ENCODE measurements around the gene FMR1. TPM values are rescaled to one million over a fixed set of nuclear protein-coding genes. Genes with fewer than 3 reads are reported as not detected.

The FMR1 gene
- total and polyA plus RNA-seq, 7 experiments from 2014 or later = 4.5 to 84.2 (median 74.2) TPM

DNA sequence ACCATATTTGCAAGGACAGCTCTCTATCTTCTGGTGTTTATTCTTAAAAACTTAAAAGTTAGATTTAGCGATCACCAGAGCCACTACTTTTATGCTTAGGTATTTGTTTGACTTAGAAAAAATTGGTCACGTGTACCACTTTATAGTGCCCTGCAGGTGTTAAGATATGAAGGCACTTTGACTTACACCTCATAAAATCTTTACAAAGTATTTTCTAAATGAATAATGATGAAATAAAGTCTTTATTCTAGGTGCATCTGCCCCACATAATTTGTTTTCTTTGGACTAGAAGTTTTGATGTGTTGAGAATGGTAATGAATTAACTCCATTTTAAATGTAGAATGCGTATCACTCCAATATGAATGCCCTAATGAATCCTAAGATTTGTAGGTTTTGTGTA lies 2.9 kb downstream of the FMR1 start:
- Mint-ChIP-seq H3K4me1 (peaks cover 16 to 68% (median 57%) of the 10 kb centered on the region in 7 donors), H3K4me3 (peak overlapping the region in 9 of 10 donors; percentile 41 to 98 (median 93)), H3K9me3 (peaks cover 0 to 1% (median 0%) of the 10 kb centered on the region in 11 donors), H3K36me3 (peaks cover 0 to 5% (median 0%) of the 10 kb centered on the region in 5 donors), H3K27me3 (no peaks in the 10 kb centered on the region), H3K27ac (peak overlapping the region in 6 of 9 donors; percentile 23 to 90 (median 63))
- Histone ChIP-seq H3K27ac (ENCODE audit: low read depth, low read length) (no peak overlapping the region), H3K4me1 (ENCODE audit: control insufficient read depth in 2 of 2, insufficient read depth in 2 of 2, low read length in 2 of 2) (peaks cover 23 to 59% of the 10 kb centered on the region in 2 donors), H3K27me3 (ENCODE audit: control insufficient read depth in 2 of 2, insufficient read depth in 2 of 2, low read length in 2 of 2) (no peaks in the 10 kb centered on the region), H3K4me3 (ENCODE audit: low read length) (no peak overlapping the region), H3K9me3 (ENCODE audit: control insufficient read depth in 2 of 3, low read length in 3 of 3) (no peaks in the 10 kb centered on the region), H3K36me3 (ENCODE audit: control insufficient read depth in 2 of 3, insufficient read depth in 3 of 3, low read length in 3 of 3) (peaks cover 0 to 5% (median 0%) of the 10 kb centered on the region in 3 experiments)
- intact Hi-C loops (cut with micrococcal nuclease) = loop anchor here (1.0 to 10.0 kb wide), 7 partner anchors 9 to 1720 kb away; partner anchors contain the start of genes EOLA1 (in 1 of the 2), IDS (in 1 of the 2) and TMEM185A (in 1 of the 2)
- DNase-seq (no peak), ATAC-seq (no peak)
- ChIA-PET POLR2A (no interaction called here), CTCF (no interaction called here)

DNA sequence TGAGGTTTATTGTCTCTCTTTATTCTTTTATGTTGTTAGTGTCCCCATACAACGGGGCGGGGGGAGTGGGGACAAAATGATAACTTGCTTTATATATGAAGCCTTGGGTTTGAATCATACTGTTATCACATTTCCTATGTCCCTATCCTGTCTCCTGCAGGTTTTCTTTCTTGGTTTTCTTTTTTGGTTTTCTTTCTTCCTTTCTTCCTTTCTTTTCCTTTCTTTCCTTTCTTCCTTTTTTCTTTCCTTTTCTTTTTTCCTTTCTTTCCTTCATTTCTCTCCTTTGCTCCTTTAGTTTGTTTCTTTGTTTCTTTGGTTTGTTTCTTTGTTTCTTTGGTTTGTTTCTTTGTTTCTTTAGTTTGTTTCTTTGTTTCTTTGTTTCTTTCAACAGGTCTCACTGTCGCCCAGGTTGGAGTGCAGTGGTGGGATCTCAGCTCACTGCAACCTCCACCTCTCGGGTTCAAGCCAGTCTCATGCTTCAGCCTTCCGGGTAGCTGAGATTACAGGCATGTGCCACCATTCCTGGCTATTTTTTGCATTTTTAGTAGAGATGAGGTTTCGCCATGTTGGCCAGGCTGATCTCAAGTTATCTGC lies 4.8 kb downstream of the FMR1 start:
- H3K4me3 Mint-ChIP-seq = peak overlapping the region in 6 of 10 donors; percentile 1 to 87 (median 34)
- intact Hi-C loops (cut with micrococcal nuclease) = loop anchor here (10.0 kb wide), 3 partner anchors 152 to 1718 kb away; partner anchors contain the start of genes IDS (in 1 of the 2) and TMEM185A (in 1 of the 2)

GRCh38 chrX:147917700-147918695 lies 6.3 kb downstream of the FMR1 start:
- peak overlapping the region; percentile 8 to 92 (median 72) for H3K27ac Mint-ChIP-seq
- H3K9me3 ChIP-seq (ENCODE audit: control insufficient read depth in 2 of 3, low read length in 3 of 3) = no peaks in the 10 kb centered on the region
- no peak overlapping the region for H3K4me3 ChIP-seq (ENCODE audit: low read length)
- no peaks in the 10 kb centered on the region for H3K27me3 Mint-ChIP-seq
- intact Hi-C loops (cut with micrococcal nuclease) = loop anchor here (10.0 kb wide), 3 partner anchors 153 to 1717 kb away; partner anchors contain the start of genes IDS (in 1 of the 2) and TMEM185A (in 1 of the 2)
- POLR2A ChIA-PET = no interaction called here
- ATAC-seq = peak; percentile 76
- peak overlapping the region; percentile 47 for H3K27ac ChIP-seq (ENCODE audit: low read depth, low read length)
- H3K36me3 ChIP-seq (ENCODE audit: control insufficient read depth in 2 of 3, insufficient read depth in 3 of 3, low read length in 3 of 3) = no peaks in the 10 kb centered on the region
- no peaks in the 10 kb centered on the region for H3K27me3 ChIP-seq (ENCODE audit: control insufficient read depth in 2 of 2, insufficient read depth in 2 of 2, low read length in 2 of 2)
- peak overlapping the region; percentile 6 to 65 (median 48) for H3K4me3 Mint-ChIP-seq
- no peaks in the 10 kb centered on the region for H3K9me3 Mint-ChIP-seq
- CTCF ChIA-PET = interaction anchor here (0.7 kb wide), 1 partner anchor 78 kb away, joined by 3 read pairs; no protein-coding TSS in a partner anchor
- peak in 7 of 9 donors; percentile 5 to 40 (median 33) for DNase-seq
- peaks cover 0 to 5% (median 0%) of the 10 kb centered on the region in 5 donors for H3K36me3 Mint-ChIP-seq
- peaks cover 25 to 90% (median 82%) of the 10 kb centered on the region in 7 donors for H3K4me1 Mint-ChIP-seq
- peaks cover 31 to 57% of the 10 kb centered on the region in 2 donors for H3K4me1 ChIP-seq (ENCODE audit: control insufficient read depth in 2 of 2, insufficient read depth in 2 of 2, low read length in 2 of 2)

More for the DNA sequence above, 4.8 kb downstream of the FMR1 start:
- peaks cover 31 to 55% of the 10 kb centered on the region in 2 donors for H3K4me1 ChIP-seq (ENCODE audit: control insufficient read depth in 2 of 2, insufficient read depth in 2 of 2, low read length in 2 of 2)
- H3K9me3 Mint-ChIP-seq = peaks cover 0 to 1% (median 0%) of the 10 kb centered on the region in 11 donors
- ATAC-seq (no peak), DNase-seq (no peak)
- peaks cover 23 to 75% (median 71%) of the 10 kb centered on the region in 7 donors for H3K4me1 Mint-ChIP-seq
- no peaks in the 10 kb centered on the region for H3K27me3 Mint-ChIP-seq
- H3K9me3 ChIP-seq (ENCODE audit: control insufficient read depth in 2 of 3, low read length in 3 of 3) = no peaks in the 10 kb centered on the region
- no peaks in the 10 kb centered on the region for H3K27me3 ChIP-seq (ENCODE audit: control insufficient read depth in 2 of 2, insufficient read depth in 2 of 2, low read length in 2 of 2)
- H3K4me3 ChIP-seq (ENCODE audit: low read length) = no peak overlapping the region
- H3K36me3 Mint-ChIP-seq = peaks cover 0 to 8% (median 0%) of the 10 kb centered on the region in 5 donors
- ChIA-PET POLR2A (no interaction called here), CTCF (no interaction called here)
- peak overlapping the region in 7 of 9 donors; percentile 46 to 92 (median 82) for H3K27ac Mint-ChIP-seq
- H3K27ac ChIP-seq (ENCODE audit: low read depth, low read length) = no peak overlapping the region
- peaks cover 0 to 5% (median 0%) of the 10 kb centered on the region in 3 experiments for H3K36me3 ChIP-seq (ENCODE audit: control insufficient read depth in 2 of 3, insufficient read depth in 3 of 3, low read length in 3 of 3)

GRCh38 chrX:147920161-147920666 lies 8.5 kb downstream of the FMR1 start:
- no peaks in the 10 kb centered on the region for H3K27me3 Mint-ChIP-seq
- peaks cover 31 to 40% of the 10 kb centered on the region in 2 donors for H3K4me1 ChIP-seq (ENCODE audit: control insufficient read depth in 2 of 2, insufficient read depth in 2 of 2, low read length in 2 of 2)
- intact Hi-C loops (cut with micrococcal nuclease) = no loop called here
- DNase-seq (no peak), ATAC-seq (no peak)
- peaks cover 28 to 80% (median 70%) of the 10 kb centered on the region in 7 donors for H3K4me1 Mint-ChIP-seq
- H3K36me3 Mint-ChIP-seq = peaks cover 0 to 5% (median 0%) of the 10 kb centered on the region in 5 donors
- no peaks in the 10 kb centered on the region for H3K9me3 ChIP-seq (ENCODE audit: control insufficient read depth in 2 of 3, low read length in 3 of 3)
- POLR2A ChIA-PET = no interaction called here
- H3K27ac Mint-ChIP-seq = peak overlapping the region in 2 of 9 donors; percentile 28 to 44
- no peak overlapping the region for H3K27ac ChIP-seq (ENCODE audit: low read depth, low read length)
- CTCF ChIA-PET = no interaction called here
- H3K27me3 ChIP-seq (ENCODE audit: control insufficient read depth in 2 of 2, insufficient read depth in 2 of 2, low read length in 2 of 2) = no peaks in the 10 kb centered on the region
- no peak overlapping the region for H3K4me3 ChIP-seq (ENCODE audit: low read length)
- no peaks in the 10 kb centered on the region for H3K9me3 Mint-ChIP-seq
- peak overlapping the region in 4 of 10 donors; percentile 20 to 64 (median 40) for H3K4me3 Mint-ChIP-seq
- no peaks in the 10 kb centered on the region for H3K36me3 ChIP-seq (ENCODE audit: control insufficient read depth in 2 of 3, insufficient read depth in 3 of 3, low read length in 3 of 3)

- Histone ChIP-seq H3K36me3 (ENCODE audit: control insufficient read depth in 2 of 3, insufficient read depth in 3 of 3, low read length in 3 of 3) (no peaks in the 10 kb centered on the region), H3K27ac (ENCODE audit: low read depth, low read length) (no peak overlapping the region), H3K9me3 (ENCODE audit: control insufficient read depth in 2 of 3, low read length in 3 of 3) (no peaks in the 10 kb centered on the region), H3K27me3 (ENCODE audit: control insufficient read depth in 2 of 2, insufficient read depth in 2 of 2, low read length in 2 of 2) (no peaks in the 10 kb centered on the region), H3K4me1 (ENCODE audit: control insufficient read depth in 2 of 2, insufficient read depth in 2 of 2, low read length in 2 of 2) (peaks cover 10 to 16% of the 10 kb centered on the region in 2 donors), H3K4me3 (ENCODE audit: low read length) (no peak overlapping the region)
- Mint-ChIP-seq H3K4me1 (peaks cover 15 to 49% (median 40%) of the 10 kb centered on the region in 7 donors), H3K27ac (no peak overlapping the region), H3K27me3 (no peaks in the 10 kb centered on the region), H3K4me3 (peak overlapping the region in 1 of 10 donors; percentile 12), H3K9me3 (no peaks in the 10 kb centered on the region), H3K36me3 (peaks cover 0 to 13% (median 3%) of the 10 kb centered on the region in 5 donors)
- ATAC-seq (no peak), DNase-seq (no peak)
- intact Hi-C loops (cut with micrococcal nuclease) = loop anchor here in 1 of 2 donors (1.0 kb wide), 1 partner anchor 9 kb away; no protein-coding TSS in a partner anchor
- CTCF ChIA-PET = no interaction called here
- POLR2A ChIA-PET = no interaction called here
Observed at GRCh38 chrX:147923605-147924004, 11.9 kb downstream of the FMR1 start.

- peak overlapping the region in 1 of 9 donors; percentile 51 for H3K27ac Mint-ChIP-seq
- H3K27me3 Mint-ChIP-seq = no peaks in the 10 kb centered on the region
- DNase-seq (no peak), ATAC-seq (no peak)
- H3K4me3 Mint-ChIP-seq = no peak overlapping the region
- H3K4me1 ChIP-seq (ENCODE audit: control insufficient read depth in 2 of 2, insufficient read depth in 2 of 2, low read length in 2 of 2) = peaks cover 0 to 4% of the 10 kb centered on the region in 2 donors
- CTCF ChIA-PET = no interaction called here
- H3K9me3 ChIP-seq (ENCODE audit: control insufficient read depth in 2 of 3, low read length in 3 of 3) = no peaks in the 10 kb centered on the region
- H3K27ac ChIP-seq (ENCODE audit: low read depth, low read length) = no peak overlapping the region
- H3K36me3 ChIP-seq (ENCODE audit: control insufficient read depth in 2 of 3, insufficient read depth in 3 of 3, low read length in 3 of 3) = peaks cover 2 to 5% (median 3%) of the 10 kb centered on the region in 3 experiments
- H3K9me3 Mint-ChIP-seq = no peaks in the 10 kb centered on the region
- no peak overlapping the region for H3K4me3 ChIP-seq (ENCODE audit: low read length)
- H3K36me3 Mint-ChIP-seq = peaks cover 0 to 12% (median 7%) of the 10 kb centered on the region in 5 donors
- H3K27me3 ChIP-seq (ENCODE audit: control insufficient read depth in 2 of 2, insufficient read depth in 2 of 2, low read length in 2 of 2) = no peaks in the 10 kb centered on the region
- H3K4me1 Mint-ChIP-seq = peaks cover 8 to 27% (median 15%) of the 10 kb centered on the region in 7 donors
- POLR2A ChIA-PET = no interaction called here
- intact Hi-C loops (cut with micrococcal nuclease) = no loop called here
Observed at GRCh38 chrX:147927256-147927655, 15.5 kb downstream of the FMR1 start.
